HepG2 (cell line): ENCODE measurements around the gene MLST8. TPM values are rescaled to one million over a fixed set of nuclear protein-coding genes. Genes with fewer than 3 reads are reported as not detected.

Experiments used
- ATAC-seq: fragments of 200-7000 bp; cut with Tn5 transposase; 3 replicates; pipeline ENCODE4 v1.9.1; 2020; ENCODE audit warnings: mild to moderate bottlenecking, moderate library complexity
- BruUV-seq: library from RNA; stranded (reverse); fragments of 400-500 nt; replicated peaks from 2 replicates; lab custom pipeline; 2021; lab: Mats Ljungman, UMichigan
- CTCF ChIA-PET: fragments of 300-600 bp; formaldehyde crosslinking; extraction: SDS; loops from one replicate; lab custom pipeline; 2021; ENCODE audit warnings: low total read pairs, inconsistent platforms, low intra/inter-chr PET ratio; lab: Yijun Ruan, JAX
- POLR2A ChIA-PET: fragments of 350-600 bp; sonication (Branson Sonifier 250); formaldehyde crosslinking; loops from one replicate; lab custom pipeline; 2020; ENCODE audit warnings: antibody characterized with exemption, inconsistent platforms; lab: Yijun Ruan, JAX
- DNase-seq: peaks from one replicate; pipeline ENCODE4 v3.0.0-alpha.2; 2015; ENCODE audit warnings: low spot score
- FAIRE-seq: peaks from 3 replicates; lab custom pipeline; 2011; peaks lifted over from hg19 to GRCh38; lab: Jason Lieb, UNC
- H2AFZ ChIP-seq: one replicate; pipeline ENCODE4 v1.6.1; 2011; ENCODE audit warnings: low read length, inconsistent platforms
- H3K27ac ChIP-seq: fragments of 300-600 bp; 3 replicates; pipeline ENCODE4 v1.8.0; 2011; ENCODE audit warnings: mixed run types, mild to moderate bottlenecking, mixed read lengths, low read length, inconsistent platforms; ENCODE audit not compliant: insufficient read depth; ENCODE audit errors: extremely low read length
- H3K27me3 ChIP-seq, 2 experiments: fragments of 200-600 bp in 1 of 2; 2 replicates in 1 of 2; 3 replicates in 1 of 2; pipeline versions ENCODE4 v1.6.0 to v1.8.0; 2011; ENCODE audit warnings: low read length in 2 of 2, mild to moderate bottlenecking in 2 of 2, moderate library complexity in 2 of 2, inconsistent platforms in 1 of 2; ENCODE audit not compliant: insufficient read depth in 2 of 2, control insufficient read depth in 1 of 2
- H3K36me3 ChIP-seq, 2 experiments: fragments of 200-600 bp in 1 of 2; replicated peaks in 1 of 2; 2 replicates in 1 of 2; 3 replicates in 1 of 2; pipeline versions ENCODE4 v1.5.1 to v1.8.0; 2011; ENCODE audit warnings: low read length in 2 of 2, inconsistent platforms in 1 of 2; ENCODE audit not compliant: insufficient read depth in 2 of 2, control insufficient read depth in 1 of 2
- H3K4me1 ChIP-seq: 2 replicates; pipeline ENCODE4 v1.5.1; 2012; ENCODE audit warnings: low read length, inconsistent platforms; ENCODE audit not compliant: insufficient read depth
- H3K4me2 ChIP-seq: 2 replicates; pipeline ENCODE4 v1.6.0; 2011; ENCODE audit warnings: low read depth, low read length, inconsistent platforms
- H3K4me3 ChIP-seq, 3 experiments: fragments of 200-600 bp in 1 of 3; sonication (generic), shearing (Covaris generic) in 1 of 3; replicated peaks in 1 of 3; 2 replicates each; pipeline ENCODE4 v1.5.1; 2011 to 2016; ENCODE audit warnings: low read length in 3 of 3, inconsistent platforms in 2 of 3, low read depth in 2 of 3, mild to moderate bottlenecking in 2 of 3, control low read depth in 1 of 3, mixed read lengths in 1 of 3; ENCODE audit not compliant: insufficient read depth in 1 of 3
- H3K79me2 ChIP-seq: one replicate; pipeline ENCODE4 v1.6.1; 2011; ENCODE audit warnings: low read length, inconsistent platforms; ENCODE audit not compliant: insufficient read depth
- H3K9ac ChIP-seq: 2 replicates; pipeline ENCODE4 v1.6.0; 2011; ENCODE audit warnings: mild to moderate bottlenecking, low read depth, low read length, inconsistent platforms; ENCODE audit not compliant: insufficient read depth
- H3K9me3 ChIP-seq: 2 replicates; pipeline ENCODE4 v1.5.1; 2012; ENCODE audit warnings: mild to moderate bottlenecking, low read length
- H4K20me1 ChIP-seq: 2 replicates; pipeline ENCODE4 v1.6.0; 2011; ENCODE audit warnings: inconsistent platforms, mild to moderate bottlenecking, low read length, moderate library complexity; ENCODE audit not compliant: insufficient read depth
- ARNT ChIP-seq: fragments of 450-650 bp; IDR thresholded peaks from 2 replicates; pipeline ENCODE4 v1.6.1; 2017
- BRD4 ChIP-seq: sonication (generic); formaldehyde crosslinking; IDR thresholded peaks from 2 replicates; pipeline ENCODE4 v1.4.0; 2020; ENCODE audit warnings: missing genetic modification reagents
- HDAC2 ChIP-seq: sonication (generic); formaldehyde crosslinking; IDR thresholded peaks from 2 replicates; pipeline ENCODE4 v1.4.0; 2020; ENCODE audit warnings: missing genetic modification reagents
- MLXIP ChIP-seq: sonication (generic); formaldehyde crosslinking; IDR thresholded peaks from 2 replicates; pipeline ENCODE4 v1.9.0; 2021; ENCODE audit warnings: missing genetic modification reagents, borderline replicate concordance
- NFYC ChIP-seq: IDR thresholded peaks from 2 replicates; pipeline ENCODE4 v1.6.1; 2016; ENCODE audit warnings: missing genetic modification reagents, missing compliant biosample characterization
- RCOR2 ChIP-seq: IDR thresholded peaks from 2 replicates; pipeline ENCODE4 v1.6.1; 2016; ENCODE audit warnings: missing biosample characterization, missing genetic modification reagents
- RXRB ChIP-seq: IDR thresholded peaks from 2 replicates; pipeline ENCODE4 v1.6.1; 2016; ENCODE audit warnings: borderline replicate concordance, missing genetic modification reagents, missing compliant biosample characterization
- ZNF276 ChIP-seq: sonication (generic); formaldehyde crosslinking; IDR thresholded peaks from 2 replicates; pipeline ENCODE4 v1.4.0; 2020; ENCODE audit warnings: mild to moderate bottlenecking, low read depth, missing genetic modification reagents
- WGBS: methylation state at CpG from one replicate; pipeline ENCODE4 v1.1.6; 2017; ENCODE audit warnings: low lambda C conversion rate; 5-methylcytosine and 5-hydroxymethylcytosine counted together
- in situ Hi-C: cut with HindIII; loops from 2 replicates; pipeline ENCODE4 v1.10.0; 2017; ENCODE audit warnings: low pct_unique_long_range_greater_than_20kb; ENCODE audit not compliant: extremely low pct_ligation_motif_present
- intact Hi-C: fragments of 100-400 bp; cut with micrococcal nuclease; formaldehyde crosslinking; loops from one replicate; pipeline ENCODE4 v1.10.0; 2022; ENCODE audit not compliant: unreplicated experiment
- polyA plus RNA-seq, 8 experiments: library from polyadenylated mRNA; depleted of rRNA in 3 of 8; stranded (reverse) in 7 of 8; unstranded in 1 of 8; fragments of >200 nt; fragmentation: Illumina TruSeq in 4 of 8; extraction: Trizol in 4 of 8; gene quantifications; 2 replicates each; pipeline versions ENCODE4 v1.2.1 to v1.2.3, GENCODE V29; 2011 to 2016; ENCODE audit warnings: low read depth in 4 of 8, missing spikeins in 1 of 8, mixed read lengths in 1 of 8; ENCODE audit not compliant: insufficient read depth in 1 of 8
- total RNA-seq, 5 experiments: library from RNA; depleted of rRNA; stranded (reverse); fragments of >200 nt; fragmentation: Illumina TruSeq; extraction: Trizol; gene quantifications; 2 replicates each; pipeline ENCODE4 v1.2.3, GENCODE V29; 2016; ENCODE audit warnings: low read depth in 1 of 5
- TF ChIP-seq, protein P1 (sequence below): sonication (generic); formaldehyde crosslinking; IDR thresholded peaks from 2 replicates; pipeline ENCODE4 v1.9.0; 2021; ENCODE audit warnings: missing genetic modification reagents, mild to moderate bottlenecking, borderline replicate concordance
- TF ChIP-seq, protein P2 (sequence below), 2 experiments: sonication (generic) in 1 of 2; formaldehyde crosslinking in 1 of 2; IDR thresholded peaks; 2 replicates each; pipeline versions ENCODE4 v1.5.1 to v1.6.1; 2011 to 2020; ENCODE audit warnings: borderline replicate concordance in 1 of 2, low read depth in 1 of 2, low read length in 1 of 2, mild to moderate bottlenecking in 1 of 2, missing genetic modification reagents in 1 of 2, moderate library complexity in 1 of 2
- TF ChIP-seq, protein P3 (sequence below): sonication (generic); formaldehyde crosslinking; IDR thresholded peaks from 2 replicates; pipeline ENCODE4 v1.4.0; 2020; ENCODE audit warnings: missing genetic modification reagents, borderline replicate concordance

MLST8 gene
- total and polyA plus RNA-seq, 2 of the 13 experiments (the other 11 are each of a cell fraction or from before 2014, with no cell fraction given), result 30.8 to 72.7 TPM

GRCh38 chr16:2179107-2179501 is 26.1 kb upstream of the MLST8 start:
- Histone ChIP-seq H3K9me3 (no peaks in the 10 kb centered on the region), H3K9ac (no peak overlapping the region), H3K27me3 (no peaks in the 10 kb centered on the region), H4K20me1 (no peaks in the 10 kb centered on the region), H3K27ac (no peak overlapping the region), H3K4me2 (no peak overlapping the region), H2AFZ (no peak overlapping the region), H3K4me1 (peaks cover 17% of the 10 kb centered on the region), H3K79me2 (no peaks in the 10 kb centered on the region), H3K36me3 (peaks cover 7 to 18% of the 10 kb centered on the region in 2 experiments; a peak in 2 of 5 replicates), H3K4me3 (no peak overlapping the region)
- 97% methylated on average over 38 of the region's 50 CpGs for WGBS
- in situ Hi-C loops (no loop called here), intact Hi-C loops (no loop called here)
- CTCF ChIA-PET, result no interaction called here
- DNase-seq (no peak), FAIRE-seq (no peak), ATAC-seq (no peak)
- POLR2A ChIA-PET, result no interaction called here
- BruUV-seq, result no TSS peak
- TF ChIP-seq BRD4, result no peak
- TF ChIP-seq RXRB (CRISPR knock-in tag), result no peak
- TF ChIP-seq, protein P1, sequence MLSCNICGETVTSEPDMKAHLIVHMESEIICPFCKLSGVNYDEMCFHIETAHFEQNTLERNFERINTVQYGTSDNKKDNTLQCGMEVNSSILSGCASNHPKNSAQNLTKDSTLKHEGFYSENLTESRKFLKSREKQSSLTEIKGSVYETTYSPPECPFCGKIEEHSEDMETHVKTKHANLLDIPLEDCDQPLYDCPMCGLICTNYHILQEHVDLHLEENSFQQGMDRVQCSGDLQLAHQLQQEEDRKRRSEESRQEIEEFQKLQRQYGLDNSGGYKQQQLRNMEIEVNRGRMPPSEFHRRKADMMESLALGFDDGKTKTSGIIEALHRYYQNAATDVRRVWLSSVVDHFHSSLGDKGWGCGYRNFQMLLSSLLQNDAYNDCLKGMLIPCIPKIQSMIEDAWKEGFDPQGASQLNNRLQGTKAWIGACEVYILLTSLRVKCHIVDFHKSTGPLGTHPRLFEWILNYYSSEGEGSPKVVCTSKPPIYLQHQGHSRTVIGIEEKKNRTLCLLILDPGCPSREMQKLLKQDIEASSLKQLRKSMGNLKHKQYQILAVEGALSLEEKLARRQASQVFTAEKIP (CRISPR knock-in tag), result no peak
- TF ChIP-seq, protein P2, sequence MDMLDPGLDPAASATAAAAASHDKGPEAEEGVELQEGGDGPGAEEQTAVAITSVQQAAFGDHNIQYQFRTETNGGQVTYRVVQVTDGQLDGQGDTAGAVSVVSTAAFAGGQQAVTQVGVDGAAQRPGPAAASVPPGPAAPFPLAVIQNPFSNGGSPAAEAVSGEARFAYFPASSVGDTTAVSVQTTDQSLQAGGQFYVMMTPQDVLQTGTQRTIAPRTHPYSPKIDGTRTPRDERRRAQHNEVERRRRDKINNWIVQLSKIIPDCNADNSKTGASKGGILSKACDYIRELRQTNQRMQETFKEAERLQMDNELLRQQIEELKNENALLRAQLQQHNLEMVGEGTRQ (IDR thresholded peaks at IDR 0.05; ENCODE audit: low read depth, low read length), result no peak
- TF ChIP-seq, protein P2 (CRISPR knock-in tag; IDR thresholded peaks at IDR 0.05; ENCODE audit: borderline replicate concordance), result no peak
- no peak for TF ChIP-seq NFYC (CRISPR knock-in tag)
- no peak for TF ChIP-seq HDAC2 (CRISPR knock-in tag)
- no peak for TF ChIP-seq ARNT
- TF ChIP-seq RCOR2, result no peak
- no peak for TF ChIP-seq MLXIP (CRISPR knock-in tag)
- no peak for TF ChIP-seq ZNF276
- TF ChIP-seq, protein P3, sequence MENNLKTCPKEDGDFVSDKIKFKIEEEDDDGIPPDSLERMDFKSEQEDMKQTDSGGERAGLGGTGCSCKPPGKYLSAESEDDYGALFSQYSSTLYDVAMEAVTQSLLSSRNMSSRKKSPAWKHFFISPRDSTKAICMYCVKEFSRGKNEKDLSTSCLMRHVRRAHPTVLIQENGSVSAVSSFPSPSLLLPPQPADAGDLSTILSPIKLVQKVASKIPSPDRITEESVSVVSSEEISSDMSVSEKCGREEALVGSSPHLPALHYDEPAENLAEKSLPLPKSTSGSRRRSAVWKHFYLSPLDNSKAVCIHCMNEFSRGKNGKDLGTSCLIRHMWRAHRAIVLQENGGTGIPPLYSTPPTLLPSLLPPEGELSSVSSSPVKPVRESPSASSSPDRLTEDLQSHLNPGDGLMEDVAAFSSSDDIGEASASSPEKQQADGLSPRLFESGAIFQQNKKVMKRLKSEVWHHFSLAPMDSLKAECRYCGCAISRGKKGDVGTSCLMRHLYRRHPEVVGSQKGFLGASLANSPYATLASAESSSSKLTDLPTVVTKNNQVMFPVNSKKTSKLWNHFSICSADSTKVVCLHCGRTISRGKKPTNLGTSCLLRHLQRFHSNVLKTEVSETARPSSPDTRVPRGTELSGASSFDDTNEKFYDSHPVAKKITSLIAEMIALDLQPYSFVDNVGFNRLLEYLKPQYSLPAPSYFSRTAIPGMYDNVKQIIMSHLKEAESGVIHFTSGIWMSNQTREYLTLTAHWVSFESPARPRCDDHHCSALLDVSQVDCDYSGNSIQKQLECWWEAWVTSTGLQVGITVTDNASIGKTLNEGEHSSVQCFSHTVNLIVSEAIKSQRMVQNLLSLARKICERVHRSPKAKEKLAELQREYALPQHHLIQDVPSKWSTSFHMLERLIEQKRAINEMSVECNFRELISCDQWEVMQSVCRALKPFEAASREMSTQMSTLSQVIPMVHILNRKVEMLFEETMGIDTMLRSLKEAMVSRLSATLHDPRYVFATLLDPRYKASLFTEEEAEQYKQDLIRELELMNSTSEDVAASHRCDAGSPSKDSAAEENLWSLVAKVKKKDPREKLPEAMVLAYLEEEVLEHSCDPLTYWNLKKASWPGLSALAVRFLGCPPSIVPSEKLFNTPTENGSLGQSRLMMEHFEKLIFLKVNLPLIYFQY, result no peak
